Inflammatory macrophage treated with lipopolysaccharide for 4 hours (primary cell): Measurements from ENCODE around the gene UBA7.
A peak's percentile ranks its signal among the peaks of the same experiment; 100 is the strongest.
"Not testable (repeated sequence)": the region's sequence is repeated elsewhere in the genome, so short reads cannot be mapped to it uniquely, and the experiment has no call there.

ENCODE experiments used
- DNase-seq: peaks from one replicate; pipeline ENCODE4 v3.0.0-alpha.2; 2020

Gene UBA7, protein sequence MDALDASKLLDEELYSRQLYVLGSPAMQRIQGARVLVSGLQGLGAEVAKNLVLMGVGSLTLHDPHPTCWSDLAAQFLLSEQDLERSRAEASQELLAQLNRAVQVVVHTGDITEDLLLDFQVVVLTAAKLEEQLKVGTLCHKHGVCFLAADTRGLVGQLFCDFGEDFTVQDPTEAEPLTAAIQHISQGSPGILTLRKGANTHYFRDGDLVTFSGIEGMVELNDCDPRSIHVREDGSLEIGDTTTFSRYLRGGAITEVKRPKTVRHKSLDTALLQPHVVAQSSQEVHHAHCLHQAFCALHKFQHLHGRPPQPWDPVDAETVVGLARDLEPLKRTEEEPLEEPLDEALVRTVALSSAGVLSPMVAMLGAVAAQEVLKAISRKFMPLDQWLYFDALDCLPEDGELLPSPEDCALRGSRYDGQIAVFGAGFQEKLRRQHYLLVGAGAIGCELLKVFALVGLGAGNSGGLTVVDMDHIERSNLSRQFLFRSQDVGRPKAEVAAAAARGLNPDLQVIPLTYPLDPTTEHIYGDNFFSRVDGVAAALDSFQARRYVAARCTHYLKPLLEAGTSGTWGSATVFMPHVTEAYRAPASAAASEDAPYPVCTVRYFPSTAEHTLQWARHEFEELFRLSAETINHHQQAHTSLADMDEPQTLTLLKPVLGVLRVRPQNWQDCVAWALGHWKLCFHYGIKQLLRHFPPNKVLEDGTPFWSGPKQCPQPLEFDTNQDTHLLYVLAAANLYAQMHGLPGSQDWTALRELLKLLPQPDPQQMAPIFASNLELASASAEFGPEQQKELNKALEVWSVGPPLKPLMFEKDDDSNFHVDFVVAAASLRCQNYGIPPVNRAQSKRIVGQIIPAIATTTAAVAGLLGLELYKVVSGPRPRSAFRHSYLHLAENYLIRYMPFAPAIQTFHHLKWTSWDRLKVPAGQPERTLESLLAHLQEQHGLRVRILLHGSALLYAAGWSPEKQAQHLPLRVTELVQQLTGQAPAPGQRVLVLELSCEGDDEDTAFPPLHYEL

GRCh38 chr3:49813497-49814174 is at the start of gene UBA7:
TSS of gene UBA7 (minus strand) at chr3:49813953. CDS start at chr3:49813787, 166 bp downstream.
- DNase-seq = peak; percentile 90

DNA sequence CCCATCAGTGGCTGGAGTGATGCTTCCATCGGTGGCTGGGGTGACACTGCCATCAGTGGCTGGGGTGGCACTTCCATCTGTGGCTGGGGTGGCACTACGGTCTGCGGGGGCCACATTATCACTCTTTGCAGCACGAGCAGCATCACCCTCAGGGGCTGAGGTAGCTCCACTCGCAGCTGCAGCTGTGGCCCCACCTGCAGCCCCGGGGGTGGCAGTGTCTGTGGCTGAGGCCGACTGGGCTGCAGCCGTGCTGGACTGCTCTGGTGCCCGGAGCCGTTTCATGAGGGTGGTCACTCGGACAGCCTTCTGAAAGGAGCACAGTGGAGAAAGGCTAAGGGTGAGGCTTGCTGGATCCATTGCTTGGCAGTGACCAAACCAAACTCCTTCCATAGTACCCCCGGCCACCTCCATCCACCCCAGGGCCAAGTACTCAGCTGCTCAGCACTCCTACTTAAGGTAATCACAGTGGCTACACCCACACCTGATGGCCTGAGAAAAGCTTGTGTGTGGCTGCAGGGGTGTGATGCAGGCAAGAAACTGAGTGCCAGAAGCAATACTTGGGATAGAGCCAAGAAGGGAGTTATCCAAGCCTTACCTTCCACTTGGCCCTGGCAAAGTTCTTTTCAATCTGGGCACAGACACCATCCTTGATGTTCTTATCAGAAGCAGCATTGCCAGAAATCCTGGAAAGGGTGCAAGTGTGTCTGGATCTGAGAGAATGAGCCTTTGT is 46.0 kb upstream of the UBA7 start:
- DNase-seq = no peak

GRCh38 chr3:49856181-49857005 is 42.6 kb upstream of the UBA7 start, which contains the start of gene TRAIP:
TSS of gene TRAIP (minus strand) at chr3:49856564. CDS start at chr3:49856453, 111 bp downstream.
- DNase-seq = peak; percentile 94

GRCh38 chr3:49855662-49856061 is 41.9 kb upstream of the UBA7 start:
- no peak for DNase-seq

GRCh38 chr3:49845694-49846093 is 31.9 kb upstream of the UBA7 start:
- no peak for DNase-seq

DNA sequence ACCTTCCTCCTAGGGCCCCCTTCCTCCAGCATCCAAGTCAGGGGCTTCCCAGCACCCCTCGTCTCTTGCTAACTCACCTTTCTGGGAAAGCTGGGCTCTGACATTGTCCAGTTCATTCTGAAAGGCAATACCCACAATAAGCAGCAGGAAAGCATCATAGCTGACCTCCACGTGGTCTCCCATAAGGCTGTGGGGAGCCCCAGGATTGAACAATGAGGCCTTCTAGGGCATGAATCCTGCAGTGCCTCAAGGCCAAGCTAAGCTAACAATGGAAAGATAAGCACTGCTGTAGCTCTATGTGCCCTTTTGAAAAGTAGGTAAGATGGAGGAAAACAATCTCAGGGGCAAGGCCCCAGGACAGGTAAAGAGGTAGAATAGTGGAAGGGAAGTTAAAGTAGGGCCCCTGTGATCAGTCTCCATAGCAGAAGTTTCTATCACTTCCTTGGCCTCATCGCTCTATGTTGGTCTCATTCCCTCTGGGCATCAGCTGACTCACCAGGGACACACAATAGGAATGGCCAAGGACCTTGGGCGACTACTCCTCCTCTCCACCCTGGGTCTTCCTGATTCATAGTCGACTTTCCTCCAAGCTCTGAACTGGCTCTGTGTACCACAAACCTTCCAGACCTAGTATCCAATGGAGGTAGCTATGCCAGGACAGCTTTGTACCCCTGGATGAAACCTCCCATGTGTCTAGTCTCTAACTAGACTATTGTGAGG is 30.9 kb upstream of the UBA7 start:
- no peak for DNase-seq

DNA sequence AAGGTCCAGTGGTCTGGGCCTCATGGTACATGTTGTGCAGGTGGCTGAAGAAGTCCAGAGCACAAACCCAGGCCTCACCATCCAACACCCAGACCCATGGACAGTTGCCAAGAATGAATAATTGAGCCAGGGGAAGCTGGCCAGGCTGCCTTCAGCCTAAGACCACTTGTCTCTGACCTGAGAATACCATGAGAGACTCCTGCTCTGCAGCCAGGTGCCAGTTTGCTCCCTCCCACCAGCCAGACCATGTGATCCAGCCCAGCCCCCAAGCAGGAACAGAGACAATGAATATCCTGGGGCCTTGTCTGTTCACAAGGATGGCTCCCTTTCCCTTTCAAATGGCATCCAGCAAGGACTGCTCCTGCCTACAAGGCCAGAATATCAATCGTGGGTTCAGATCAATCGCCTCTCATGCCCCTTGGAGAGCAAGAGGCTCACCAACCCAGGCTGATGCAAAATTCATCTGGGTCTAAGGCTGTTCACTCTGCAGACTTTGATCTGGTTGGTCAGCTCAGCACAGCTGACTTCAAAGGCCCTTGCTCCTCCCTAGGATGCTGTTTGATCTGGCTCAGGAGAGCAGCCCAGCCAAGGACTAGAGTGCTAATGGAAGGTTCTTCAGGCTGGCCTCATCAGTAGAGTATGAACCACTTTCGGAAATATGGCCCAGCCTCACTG is 29.2 kb upstream of the UBA7 start:
- no peak for DNase-seq

DNA sequence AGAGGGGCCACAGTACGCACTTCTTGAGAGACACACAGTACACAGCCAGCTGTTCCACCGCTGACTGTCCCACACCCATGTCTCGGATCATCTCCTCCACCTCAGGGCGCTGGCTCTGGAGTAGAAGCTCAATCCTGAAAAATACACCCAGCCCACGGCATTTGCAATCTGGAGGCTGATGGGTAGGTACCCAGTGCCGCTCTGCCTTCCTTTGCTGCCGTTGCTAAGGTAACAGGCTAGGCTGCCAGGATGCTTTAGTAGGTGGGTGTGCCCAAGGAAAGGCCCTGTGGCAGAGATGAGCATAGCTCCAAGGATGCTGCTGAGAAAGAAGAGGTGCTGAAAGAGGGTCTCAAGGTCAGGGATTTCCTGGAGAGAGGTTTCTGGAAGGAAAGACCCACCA is 28.1 kb upstream of the UBA7 start:
- no peak for DNase-seq

DNA sequence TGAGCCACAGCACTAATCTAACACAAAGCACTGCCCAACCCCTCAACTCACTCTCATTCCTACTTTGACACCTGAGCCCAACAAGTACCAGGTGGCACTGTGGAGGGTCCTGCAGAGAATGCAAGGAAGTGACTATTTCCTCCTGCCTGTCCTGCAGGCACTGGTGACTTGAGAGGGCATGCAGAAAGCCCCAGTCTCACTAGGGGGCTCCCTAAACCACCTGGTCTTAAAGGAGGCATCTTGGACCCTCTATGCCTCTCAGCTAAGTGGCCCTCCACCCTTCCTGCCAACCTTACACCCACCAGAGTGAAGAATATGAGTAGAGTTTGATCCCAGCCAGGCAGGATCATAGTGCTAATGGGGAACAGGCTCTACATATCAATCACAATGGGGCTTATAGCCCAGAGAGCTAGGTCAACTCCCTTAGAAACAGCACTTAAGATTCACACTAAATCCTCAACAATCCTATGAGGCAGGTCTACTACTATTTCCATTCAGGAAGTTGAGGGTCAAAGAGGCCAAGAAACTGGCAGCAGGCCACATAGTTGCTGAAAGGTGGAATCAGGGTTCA is 27.5 kb upstream of the UBA7 start:
- DNase-seq = no peak

- no peak for DNase-seq
Measured at GRCh38 chr3:49840388-49840787, 26.6 kb upstream of the UBA7 start.

GRCh38 chr3:49839193-49839809 is 25.5 kb upstream of the UBA7 start:
- DNase-seq = peak; percentile 79

- DNase-seq = no peak
Measured at GRCh38 chr3:49831341-49831740, 17.6 kb upstream of the UBA7 start.

GRCh38 chr3:49826016-49826415 is 12.3 kb upstream of the UBA7 start:
- DNase-seq = no peak

GRCh38 chr3:49823131-49823530 is 9.4 kb upstream of the UBA7 start:
- not testable (repeated sequence) for DNase-seq

- DNase-seq = no peak
Measured at GRCh38 chr3:49812916-49813496, 747 bp downstream of the UBA7 start.

DNA sequence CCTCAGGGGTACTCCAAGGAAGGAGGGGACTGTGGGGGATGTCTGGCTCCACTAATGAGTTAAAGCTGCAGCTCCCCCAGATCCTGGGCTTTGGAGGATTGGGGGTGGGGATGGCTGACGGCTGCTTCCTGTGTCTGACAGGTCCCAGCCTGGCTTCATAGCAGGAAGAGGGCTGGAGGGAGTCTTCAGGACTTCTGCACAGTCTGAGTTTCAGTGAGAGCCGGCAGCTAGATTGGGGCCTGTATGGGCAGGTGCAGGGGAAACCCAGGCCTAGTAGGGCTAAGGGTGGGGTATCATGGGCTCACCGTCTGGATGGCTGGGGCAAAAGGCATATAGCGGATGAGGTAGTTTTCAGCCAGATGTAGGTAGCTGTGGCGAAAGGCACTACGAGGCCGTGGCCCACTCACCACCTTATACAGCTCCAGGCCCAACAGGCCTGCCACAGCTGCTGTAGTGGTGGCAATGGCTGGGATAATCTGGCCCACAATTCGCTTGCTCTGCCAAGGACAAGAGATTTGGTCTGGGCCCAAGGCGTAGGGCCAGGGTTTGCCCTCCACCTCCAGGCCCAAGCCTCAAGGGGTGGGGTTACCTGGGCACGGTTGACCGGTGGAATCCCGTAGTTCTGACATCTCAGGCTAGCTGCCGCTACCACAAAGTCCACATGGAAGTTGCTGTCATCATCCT is 6.2 kb downstream of the UBA7 start:
- DNase-seq = no peak

DNA sequence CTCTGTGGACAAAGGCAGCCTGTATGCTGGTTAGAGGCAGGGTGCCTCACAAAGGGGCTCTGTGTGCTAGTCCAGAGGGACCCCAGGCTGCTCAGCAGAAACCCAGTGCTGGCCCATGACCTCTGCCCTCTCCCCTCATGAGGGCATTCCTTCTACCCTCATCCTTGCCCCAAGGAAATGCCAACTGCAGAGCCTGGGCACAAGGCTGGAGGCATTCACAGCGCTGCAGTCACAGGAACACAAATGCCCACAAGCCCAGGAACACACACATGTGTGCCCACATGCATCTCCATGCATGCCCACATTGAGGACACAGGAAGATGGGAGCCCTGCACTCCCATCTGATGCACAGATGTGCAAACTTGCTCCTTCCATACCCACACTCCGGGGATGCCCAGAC is 6.9 kb downstream of the UBA7 start:
- no peak for DNase-seq
